DMS53 (cell line): ENCODE data around the gene RBM17.
"Not testable (repeated sequence)": the region's sequence is repeated elsewhere in the genome, so short reads cannot be mapped to it uniquely, and the experiment has no call there.

Experiments used
- DNase-seq: peaks from one replicate; lab custom pipeline; 2025; lab: John Stamatoyannopoulos, UW

Gene RBM17

GRCh38 chr10:6056411-6057135 is 32.3 kb upstream of the RBM17 start:
- DNase-seq, result no peak

DNA sequence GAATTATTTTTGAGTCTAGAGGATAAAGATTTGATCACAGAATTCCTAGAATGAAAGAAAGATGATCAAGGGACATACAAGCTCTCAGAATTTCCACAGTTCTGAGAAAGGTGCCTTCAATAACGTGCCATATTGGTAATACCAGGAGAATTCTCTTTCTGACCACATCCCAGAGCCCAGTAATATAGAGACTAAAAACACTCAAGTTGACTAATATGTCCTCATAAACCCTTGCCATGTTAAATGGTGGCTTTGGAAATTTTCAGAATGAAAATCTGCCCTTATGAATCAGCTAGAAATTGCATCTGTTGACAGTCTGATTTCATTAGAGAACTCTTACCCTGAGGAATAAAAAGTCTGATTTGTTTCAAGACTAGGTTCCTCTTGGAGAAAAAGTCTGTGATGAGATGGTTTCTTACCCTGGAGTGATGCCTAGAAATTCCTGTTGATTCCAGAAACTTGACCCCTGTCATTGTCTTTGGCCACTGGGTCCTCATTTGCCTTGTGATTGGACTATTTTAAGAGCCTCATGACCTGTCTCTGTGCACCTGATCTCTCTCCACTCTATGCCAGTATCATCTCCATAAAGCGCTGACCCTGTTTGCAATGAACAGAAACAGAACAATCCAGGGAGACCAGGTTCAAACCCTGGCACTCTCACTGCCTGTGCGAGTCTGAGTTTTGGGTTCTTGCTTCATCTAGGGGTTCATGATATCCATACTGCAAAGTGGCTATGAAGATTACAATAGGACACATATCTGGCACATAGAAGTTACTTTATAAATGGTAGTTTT is 30.0 kb upstream of the RBM17 start:
- no peak for DNase-seq

GRCh38 chr10:6059506-6059905 is 29.3 kb upstream of the RBM17 start:
- DNase-seq, result no peak

- no peak for DNase-seq
Measured at GRCh38 chr10:6061056-6061455, 27.8 kb upstream of the RBM17 start.

DNA sequence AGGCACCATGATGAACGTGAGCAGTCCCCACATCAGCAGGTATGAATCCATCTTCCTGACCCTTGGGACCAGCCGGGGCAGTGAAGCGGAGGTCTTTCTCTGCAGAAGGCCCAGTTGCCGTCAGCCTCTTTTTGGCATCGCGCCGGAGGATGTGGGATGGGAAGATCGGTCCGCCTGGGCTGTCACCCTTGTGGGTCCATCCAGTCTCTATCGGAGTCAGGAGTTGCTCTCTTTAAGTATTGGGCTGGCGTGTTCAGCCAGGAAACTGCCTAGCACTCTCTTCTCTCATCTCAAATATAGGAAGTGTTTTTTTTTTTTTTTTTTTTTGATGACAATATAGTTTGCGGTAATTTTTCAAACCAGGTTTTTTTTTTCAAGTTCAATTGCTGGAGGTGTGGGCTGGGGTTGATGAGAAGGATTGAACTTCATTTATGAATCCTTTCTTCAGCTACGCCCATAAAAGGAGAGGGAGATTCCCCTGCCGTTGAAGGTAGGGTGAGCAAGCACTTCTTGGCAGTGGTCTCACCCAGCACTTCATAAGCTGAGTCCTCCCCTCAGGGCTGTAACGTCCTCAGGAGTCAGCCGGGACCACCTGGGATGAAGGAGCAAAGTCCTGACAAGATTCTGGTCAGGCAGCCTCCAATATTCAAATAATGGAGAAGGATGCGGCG is 26.6 kb upstream of the RBM17 start, which contains the start of gene IL2RA:
TSS of gene IL2RA (minus strand) at position 267 of the 671 bp plus-strand sequence. CDS start at position 51, 216 bp downstream.
- no peak for DNase-seq

DNA sequence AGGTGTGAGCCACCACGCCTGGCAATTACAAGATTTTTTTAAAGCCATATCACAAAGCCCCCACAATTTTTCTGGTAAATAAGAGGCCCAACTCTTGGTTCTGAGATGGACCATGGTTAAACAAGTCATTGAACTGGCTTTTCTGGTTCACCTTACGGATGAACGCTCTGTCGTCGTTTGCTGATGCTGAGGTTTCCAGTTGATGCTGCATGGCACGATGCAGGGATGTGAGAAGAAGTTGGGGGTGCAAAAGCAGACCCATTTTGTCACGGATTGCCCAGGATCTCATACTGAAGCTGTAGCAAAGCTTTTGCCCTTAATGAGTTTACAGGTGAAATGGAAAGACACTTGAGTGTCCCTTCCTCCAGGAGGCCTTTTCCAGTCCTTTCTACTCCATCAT is 24.7 kb upstream of the RBM17 start:
- no peak for DNase-seq

DNA sequence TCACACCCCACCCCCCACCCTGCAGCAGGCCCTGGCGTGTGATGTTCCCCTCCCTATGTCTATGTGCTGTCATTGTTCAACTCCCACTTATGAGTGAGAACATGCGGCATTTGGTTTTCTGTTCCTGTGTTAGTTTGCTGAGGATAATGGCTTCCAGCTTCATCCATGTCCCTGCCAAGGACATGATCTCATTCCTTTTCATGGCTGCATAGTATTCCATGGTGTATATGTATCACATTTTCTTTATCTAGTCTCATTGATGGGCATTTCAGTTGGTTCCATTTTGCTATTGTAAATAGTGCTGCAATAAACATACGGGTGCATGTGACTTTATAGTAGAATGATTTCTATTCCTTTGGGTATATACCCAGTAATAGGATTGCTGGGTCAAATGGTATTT is 24.1 kb upstream of the RBM17 start:
- DNase-seq, result not testable (repeated sequence)

GRCh38 chr10:6065406-6065805 is 23.4 kb upstream of the RBM17 start:
- no peak for DNase-seq

- DNase-seq, result no peak
Measured at GRCh38 chr10:6065835-6066234, 23.0 kb upstream of the RBM17 start.

DNA sequence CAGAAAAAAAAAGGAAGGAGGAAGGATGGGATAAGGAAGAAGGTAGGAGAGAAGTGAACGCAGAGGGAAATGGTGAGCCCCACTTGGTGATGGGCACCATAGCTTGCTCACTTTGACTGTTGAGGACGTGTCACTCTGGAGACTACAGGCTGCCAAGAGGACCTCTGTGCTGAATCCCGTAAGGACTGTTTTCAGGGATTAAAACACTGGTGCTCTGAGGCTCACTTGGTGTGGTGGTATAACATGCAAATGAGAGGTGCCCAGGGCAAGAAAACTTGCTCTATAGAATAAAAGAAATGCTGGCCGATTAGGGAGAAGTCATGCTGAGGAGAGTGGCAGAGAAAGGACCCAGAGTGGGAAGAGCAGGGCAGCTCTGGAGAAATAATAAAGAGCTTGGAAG is 21.4 kb upstream of the RBM17 start:
- DNase-seq, result no peak

DNA sequence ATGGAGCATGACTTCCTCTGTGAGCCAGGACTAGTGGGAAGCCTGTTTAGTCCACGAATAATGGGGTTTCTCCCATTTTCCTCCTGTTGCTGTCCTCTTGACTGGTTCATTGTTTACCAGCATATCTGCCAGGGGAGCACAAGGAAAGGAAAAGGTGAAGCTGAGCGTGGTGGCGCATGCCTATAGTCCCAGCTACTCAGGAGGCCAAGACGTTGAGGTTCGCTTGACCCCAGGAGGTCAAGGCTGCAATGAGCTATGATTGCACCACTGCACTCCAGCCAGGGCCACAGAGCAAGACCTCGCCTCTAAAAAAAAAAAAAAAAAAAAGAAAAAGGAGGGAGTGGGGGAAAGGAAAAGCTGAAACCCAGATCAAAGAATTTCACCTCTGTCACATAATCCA is 20.8 kb upstream of the RBM17 start:
- DNase-seq, result no peak

- no peak for DNase-seq
Measured at GRCh38 chr10:6068422-6068821, 20.4 kb upstream of the RBM17 start.

GRCh38 chr10:6069081-6069931 is 19.5 kb upstream of the RBM17 start:
- no peak for DNase-seq

DNA sequence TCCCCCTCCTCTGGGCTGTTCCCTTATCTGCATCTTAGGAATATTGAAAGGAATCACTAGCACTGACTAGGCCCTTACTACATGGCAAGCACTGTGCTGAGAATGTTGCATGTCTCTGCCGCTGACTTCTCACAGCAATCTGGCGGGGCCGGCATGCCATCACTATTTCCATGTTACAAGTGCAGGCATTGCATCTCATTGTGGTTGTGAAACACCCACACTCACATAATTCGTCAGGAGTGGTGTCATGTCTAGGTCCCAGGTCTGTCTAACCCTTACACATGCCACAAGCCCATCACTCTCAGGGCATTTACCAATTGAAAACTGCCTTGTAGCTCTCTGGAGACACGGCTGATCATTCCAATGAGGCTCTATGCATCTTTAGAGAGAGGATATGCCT is 18.2 kb upstream of the RBM17 start:
- no peak for DNase-seq

DNA sequence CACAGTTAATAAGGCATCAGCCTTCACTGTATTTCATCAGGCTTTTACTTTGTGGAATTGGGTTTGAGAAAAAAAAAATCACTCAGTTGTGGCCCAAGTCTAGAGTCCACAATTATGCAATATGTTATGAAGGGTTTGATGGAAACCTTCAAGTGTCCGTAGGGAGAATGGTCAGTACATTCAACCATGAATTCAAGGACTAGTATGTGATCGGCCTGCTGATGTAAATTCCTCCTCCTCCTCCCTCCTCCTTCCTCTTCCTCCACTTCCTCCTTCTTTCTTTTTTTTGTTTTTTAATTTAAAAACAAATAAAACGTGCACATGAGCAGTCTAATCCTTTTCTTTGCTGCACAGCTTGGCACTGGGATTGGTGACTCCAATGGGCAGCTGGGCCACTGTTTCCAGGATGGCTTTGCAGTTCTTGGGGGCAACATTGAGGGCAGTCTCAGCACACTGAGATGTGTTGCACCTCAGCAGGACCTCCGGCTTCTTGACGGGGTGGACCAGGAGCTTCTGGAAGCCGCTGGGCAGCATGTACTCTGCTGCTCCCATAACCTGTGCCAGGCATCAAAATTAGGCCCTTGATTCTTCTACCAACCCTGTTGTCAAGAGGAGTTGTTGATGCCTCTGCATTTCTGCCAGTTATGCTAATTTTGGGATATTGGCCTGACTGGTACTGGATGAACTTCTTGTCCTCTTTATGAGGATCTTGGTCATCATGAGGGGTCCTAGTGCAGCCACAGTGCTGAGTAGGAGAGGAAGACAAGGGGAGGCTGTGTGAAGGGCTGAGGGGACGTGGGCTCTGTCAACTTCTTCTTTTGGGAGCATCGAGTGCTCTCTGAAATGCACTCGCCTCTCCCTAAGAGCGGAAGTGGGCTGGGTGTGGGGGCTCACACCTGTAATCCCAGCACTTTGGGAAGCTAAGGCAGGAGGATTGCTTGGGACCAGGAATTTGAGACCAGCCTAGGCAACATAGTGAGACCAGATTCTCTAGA is 17.4 kb upstream of the RBM17 start:
- no peak for DNase-seq

GRCh38 chr10:6072215-6072934 is 16.5 kb upstream of the RBM17 start:
- DNase-seq, result no peak

DNA sequence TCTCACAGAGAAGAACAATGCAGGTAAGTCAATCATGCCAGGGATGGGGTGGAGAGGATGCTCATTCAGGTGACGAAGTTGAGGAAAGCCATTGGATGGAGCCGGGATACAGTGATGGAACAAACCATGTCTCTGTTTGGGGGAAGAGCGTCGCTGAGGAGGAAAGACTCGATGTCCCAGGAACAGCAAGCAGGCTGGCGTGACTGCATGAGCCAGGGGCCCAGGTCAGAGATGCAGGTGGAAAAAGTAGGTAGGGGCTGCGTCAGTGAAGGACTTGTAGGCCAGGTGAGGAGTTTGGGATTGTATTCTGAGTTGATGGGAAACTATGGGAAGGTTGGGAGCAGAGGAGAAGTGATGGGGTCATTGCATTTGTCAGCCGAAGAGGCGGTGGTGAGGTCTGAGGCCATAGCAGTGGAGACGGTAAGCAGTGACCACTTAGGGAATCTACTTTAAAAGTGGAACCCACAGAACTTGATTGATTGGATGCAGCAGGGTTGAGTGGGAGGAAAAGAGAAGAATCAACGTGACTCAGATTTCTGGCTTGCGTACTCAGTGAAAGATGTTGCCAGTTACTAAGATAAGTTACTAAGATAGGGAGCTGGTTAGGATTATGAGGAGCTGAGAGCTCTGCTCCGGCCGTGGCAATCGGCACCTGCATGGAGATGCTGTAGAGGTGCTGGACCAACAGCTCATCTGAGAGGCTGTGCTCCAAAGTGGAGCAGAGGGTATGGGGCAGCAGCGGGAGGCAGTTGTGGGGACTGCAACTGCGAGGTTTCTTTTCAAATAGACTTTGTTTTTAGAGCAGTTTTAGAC is 14.1 kb upstream of the RBM17 start:
- DNase-seq, result no peak

- DNase-seq, result no peak
Measured at GRCh38 chr10:6077071-6077675, 11.7 kb upstream of the RBM17 start.

- no peak for DNase-seq
Measured at GRCh38 chr10:6079044-6079443, 9.8 kb upstream of the RBM17 start.
